Activated T-cell treated with anti-CD3 and anti-CD28 coated beads, Interleukin-2, amount 50 U/mL, for 1 hour (primary cell): ENCODE results near the gene GSC2.
"Not testable (repeated sequence)": the region's sequence is repeated elsewhere in the genome, so short reads cannot be mapped to it uniquely, and the experiment has no call there.

ENCODE experiments used
- DNase-seq: peaks from one replicate; pipeline ENCODE4 v3.0.0-alpha.2; 2020

GSC2 gene

GRCh38 chr22:19178065-19178656 lies 28.1 kb upstream of the GSC2 start:
- DNase-seq, result peak; percentile 71

- DNase-seq, result no peak
Observed at GRCh38 chr22:19177164-19178064, 27.3 kb upstream of the GSC2 start.

DNA sequence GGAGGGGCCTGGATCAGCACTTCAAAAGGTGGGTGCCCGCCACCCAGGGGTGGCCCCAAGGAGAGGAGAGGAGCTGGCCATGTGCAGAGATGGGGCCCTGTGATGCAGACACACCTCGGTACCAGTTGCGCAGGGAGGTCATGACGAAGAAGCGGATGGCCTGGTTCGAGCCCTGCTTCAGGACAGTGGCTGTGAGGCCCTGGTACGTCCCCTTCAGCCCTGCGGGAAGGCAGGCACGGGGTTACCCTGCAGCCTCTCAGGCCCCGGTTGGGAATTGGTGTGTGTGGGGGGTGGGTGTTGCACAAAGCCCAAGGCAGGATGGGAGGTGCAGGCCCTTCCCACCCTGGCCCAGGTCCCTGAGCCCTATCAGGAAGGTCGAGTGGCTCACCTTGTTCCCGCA lies 26.6 kb upstream of the GSC2 start:
- DNase-seq, result no peak

DNA sequence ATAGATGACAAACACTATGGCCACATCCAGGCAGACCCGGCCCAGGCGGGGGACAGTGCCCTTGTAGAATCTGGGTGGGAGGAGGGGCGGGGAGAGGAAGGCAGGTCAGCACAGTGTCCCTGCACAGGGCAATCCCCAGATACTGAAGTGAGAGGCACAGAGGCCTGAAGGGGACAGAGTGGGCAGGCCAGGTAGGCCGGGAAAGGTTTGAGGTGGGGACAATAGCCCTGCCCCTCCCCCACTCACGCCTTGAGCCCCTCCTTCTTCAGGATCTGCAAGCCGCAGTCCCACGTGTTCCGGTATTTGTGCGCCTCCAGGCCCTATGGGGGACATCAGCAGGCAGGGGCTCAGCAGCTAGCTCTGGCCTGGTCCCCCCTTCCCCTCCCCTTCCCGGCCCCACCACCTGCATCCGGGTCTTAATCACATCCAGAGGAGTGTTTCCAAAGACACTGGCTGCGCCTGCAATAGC lies 26.1 kb upstream of the GSC2 start:
- no peak for DNase-seq

DNA sequence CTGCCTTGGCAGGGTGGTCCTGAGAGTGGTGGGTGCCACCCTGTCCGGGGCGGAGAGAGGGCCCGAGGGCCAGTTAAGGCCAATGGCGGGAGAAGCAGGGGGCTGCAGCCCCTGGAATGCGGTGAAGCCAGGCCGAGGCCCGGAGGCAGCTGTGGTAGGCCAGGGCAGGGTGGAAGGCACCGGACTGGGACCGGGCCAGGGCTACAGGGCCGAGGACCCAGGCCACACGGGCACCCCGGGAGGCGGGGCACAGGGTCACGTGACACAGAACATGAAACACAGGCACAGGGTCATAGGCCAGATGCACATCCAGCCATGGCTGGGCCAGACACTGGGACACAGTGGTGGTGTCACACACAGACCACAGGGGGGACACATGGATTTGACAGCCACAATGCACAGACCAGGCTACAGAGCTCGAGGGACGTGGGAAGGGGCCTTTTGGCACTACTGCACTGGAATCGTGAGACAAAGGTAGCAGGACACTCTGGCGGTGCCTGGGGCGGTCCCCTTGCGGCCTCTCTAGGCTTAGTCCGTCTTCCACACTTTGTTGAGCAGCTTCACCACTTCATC lies 25.6 kb upstream of the GSC2 start:
- no peak for DNase-seq

- no peak for DNase-seq
Observed at GRCh38 chr22:19175026-19175601, 25.0 kb upstream of the GSC2 start.

GRCh38 chr22:19174106-19175025 lies 24.3 kb upstream of the GSC2 start:
- no peak for DNase-seq

- no peak for DNase-seq
Observed at GRCh38 chr22:19173047-19174035, 23.2 kb upstream of the GSC2 start.

DNA sequence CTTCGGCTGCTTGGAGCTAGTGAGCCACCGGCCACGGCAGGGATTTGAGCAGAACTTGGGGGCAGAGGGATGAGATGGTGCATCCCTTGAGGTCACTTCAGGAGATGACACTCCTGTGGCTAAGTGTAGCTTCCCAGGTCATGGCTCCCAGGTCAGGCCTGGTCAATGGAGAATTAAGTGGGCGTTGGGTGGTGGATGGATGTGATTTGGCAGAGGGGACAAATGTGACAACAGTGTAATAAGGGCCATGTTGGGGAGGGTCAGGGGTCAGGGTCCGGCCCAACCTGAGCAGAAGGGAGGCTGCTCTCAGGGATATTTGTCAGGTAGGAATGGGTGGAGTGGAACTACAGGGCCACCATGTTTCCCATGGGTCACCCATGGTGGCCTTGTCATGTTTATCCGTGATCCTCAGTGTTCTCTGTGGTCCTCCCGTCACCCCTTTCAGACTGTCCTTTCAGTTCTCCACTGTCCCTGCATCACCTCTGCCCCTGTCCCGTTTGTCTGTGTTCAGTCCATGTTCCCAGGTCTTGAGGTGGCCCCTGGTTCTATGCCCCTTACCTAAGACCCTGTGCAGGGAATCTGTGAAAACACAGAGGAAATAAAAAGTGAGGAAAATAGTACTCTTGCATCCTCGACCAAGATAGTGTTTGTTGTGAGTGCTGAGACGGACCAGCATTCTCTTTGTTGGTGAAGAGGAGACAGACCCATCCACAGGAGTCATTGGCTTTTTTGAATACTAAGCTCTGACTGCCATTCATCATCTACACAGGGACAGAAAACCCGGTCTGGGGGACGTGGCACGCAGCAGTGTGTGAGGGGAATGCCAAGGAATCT lies 22.3 kb upstream of the GSC2 start:
- DNase-seq, result no peak

GRCh38 chr22:19169947-19170318 lies 19.8 kb upstream of the GSC2 start:
- no peak for DNase-seq

DNA sequence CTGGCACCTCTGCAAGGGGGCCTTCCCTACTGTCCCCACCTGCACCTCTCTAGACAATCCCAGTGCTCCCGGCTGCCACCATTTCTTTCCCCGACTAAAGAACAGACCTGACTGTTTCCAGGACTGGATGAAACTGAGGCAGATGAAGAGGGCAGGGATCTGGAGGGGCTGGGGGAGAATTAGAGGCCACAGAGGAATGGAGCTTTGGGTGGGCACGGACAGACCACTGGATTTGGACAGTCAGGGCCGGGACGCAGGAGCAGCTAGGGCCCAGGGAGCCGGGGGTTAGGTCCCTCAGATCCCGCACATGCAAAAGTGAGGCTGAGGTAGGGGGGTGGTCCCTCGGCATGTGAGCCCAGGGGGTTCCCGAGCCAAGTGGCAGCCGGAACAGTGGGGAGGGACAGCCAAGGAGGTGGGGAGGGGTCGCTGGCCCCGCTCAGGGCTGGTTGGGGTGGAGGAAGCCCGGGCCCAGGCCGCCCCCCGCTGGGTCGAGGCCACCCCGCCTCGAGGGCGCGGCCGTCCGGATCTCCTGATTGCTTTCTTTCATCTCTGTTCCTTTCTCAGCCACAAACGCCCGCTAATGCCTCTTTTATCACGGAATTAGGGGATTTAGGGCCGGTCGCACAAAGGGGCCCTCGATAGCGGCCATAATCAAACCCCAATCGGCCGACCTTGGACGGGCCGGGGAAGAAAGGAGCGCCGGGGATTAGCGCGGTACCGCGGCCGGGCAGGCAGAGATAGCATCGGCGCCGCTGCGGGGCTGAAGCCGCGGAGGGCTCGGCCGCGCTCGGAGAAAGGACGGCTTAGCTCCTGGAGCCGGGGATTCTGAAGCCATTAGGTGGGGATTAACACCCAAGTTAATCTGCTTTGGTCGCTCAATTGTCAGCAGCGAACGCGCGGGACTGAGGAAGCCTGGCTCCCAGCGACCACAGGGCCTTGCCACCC lies 19.2 kb upstream of the GSC2 start:
- DNase-seq, result no peak

GRCh38 chr22:19168088-19168890 lies 18.2 kb upstream of the GSC2 start:
- DNase-seq, result no peak

GRCh38 chr22:19167106-19167869 lies 17.2 kb upstream of the GSC2 start:
- no peak for DNase-seq

DNA sequence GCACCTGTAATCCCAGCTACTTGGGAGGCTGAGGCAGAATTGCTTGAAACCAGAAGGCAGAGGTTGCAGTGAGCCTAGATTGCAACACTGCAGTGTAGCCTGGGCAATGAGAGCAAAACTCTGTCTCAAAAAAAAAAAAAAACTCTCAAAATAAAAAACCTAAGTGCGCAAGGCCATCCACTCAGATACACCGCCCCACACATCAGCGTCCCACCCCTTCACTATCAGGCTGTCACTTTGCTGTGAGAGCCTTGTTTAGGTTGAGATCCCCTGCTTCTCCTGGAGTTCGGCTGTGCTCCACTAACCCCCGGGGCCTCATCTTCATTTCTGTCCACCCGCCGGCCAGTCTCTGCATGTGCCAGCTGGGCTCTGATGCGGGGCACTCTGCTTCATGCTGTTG lies 16.3 kb upstream of the GSC2 start:
- DNase-seq, result no peak

DNA sequence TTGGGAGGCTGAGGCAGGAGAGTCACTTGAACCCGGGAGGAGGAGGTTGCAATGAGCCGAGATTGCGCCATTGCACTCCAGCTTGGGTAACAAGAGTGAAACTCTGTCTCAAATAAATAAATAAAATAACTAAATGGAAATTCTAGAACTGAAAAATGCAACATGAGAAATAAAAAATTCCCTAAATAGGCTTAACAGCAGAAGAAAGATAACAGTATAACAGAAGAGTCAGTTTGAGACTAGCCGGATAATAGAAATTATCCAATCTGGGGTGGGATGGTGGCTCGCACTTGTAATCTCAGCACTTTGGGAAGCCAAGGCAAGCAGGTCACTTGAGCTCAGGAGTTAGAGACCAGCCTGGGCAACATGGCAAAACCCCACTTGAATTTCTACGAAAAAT lies 14.3 kb upstream of the GSC2 start:
- no peak for DNase-seq

- not testable (repeated sequence) for DNase-seq
Observed at GRCh38 chr22:19158649-19159048, 8.6 kb upstream of the GSC2 start.

DNA sequence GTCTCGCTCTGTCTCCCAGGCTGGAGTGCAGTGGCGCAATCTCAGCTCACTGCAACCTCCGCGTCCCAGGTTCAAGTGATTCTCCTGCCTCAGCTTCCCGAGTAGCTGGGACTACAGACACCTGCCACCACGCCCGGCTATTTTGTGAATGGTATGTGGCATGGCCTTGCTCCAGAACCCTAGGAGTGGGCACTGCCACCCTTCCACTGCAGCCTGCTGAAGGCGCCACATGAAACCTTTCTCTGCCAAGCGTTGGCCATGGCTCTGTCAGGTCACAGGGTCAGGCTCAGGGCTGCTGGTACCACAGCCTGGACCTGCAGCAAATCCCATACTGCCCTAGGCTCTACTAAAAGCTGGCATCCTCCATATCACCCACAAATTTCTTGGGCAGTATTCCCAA lies 6.0 kb upstream of the GSC2 start:
- not testable (repeated sequence) for DNase-seq
